Lower leg skin (tissue), 3 donors: ENCODE data around the gene PICALM.

Experiments used
- CTCF ChIP-seq, 3 donors: fragments of 450-650 bp; IDR thresholded peaks; one replicate each; pipeline ENCODE4 v1.5.1; 2016; ENCODE audit warnings: antibody characterized with exemption in 3 of 3, mild to moderate bottlenecking in 3 of 3, moderate library complexity in 2 of 3
- POLR2A ChIP-seq, 2 donors: fragments of 450-650 bp; IDR thresholded peaks; one replicate each; pipeline ENCODE4 v1.6.1; 2016 to 2017; ENCODE audit warnings: antibody characterized with exemption in 2 of 2, mild to moderate bottlenecking in 1 of 2, moderate library complexity in 1 of 2

- no peak for TF ChIP-seq CTCF (IDR thresholded peaks at IDR 0.05)
- TF ChIP-seq POLR2A (IDR thresholded peaks at IDR 0.05), result no peak
Measured at GRCh38 chr11:85961930-85962363, 106.9 kb downstream of the PICALM start.
